MM.1S (cell line): ENCODE data around the gene GRIK2.

Experiments used
- DNase-seq: peaks from one replicate; pipeline ENCODE4 v3.0.0-alpha.2; 2015
- H2AFZ ChIP-seq: fragments of 300-600 bp; sonication (generic); 2 replicates; pipeline ENCODE4 v1.6.0; 2016; ENCODE audit warnings: antibody characterized with exemption, low read length
- H3F3A ChIP-seq: fragments of 300-600 bp; sonication (generic); 2 replicates; pipeline ENCODE4 v1.6.1; 2016; ENCODE audit warnings: mild to moderate bottlenecking, antibody characterized with exemption, low read length, moderate library complexity, mixed read lengths; ENCODE audit not compliant: insufficient read depth
- H3K27ac ChIP-seq: fragments of 300-600 bp; sonication (generic); 2 replicates; pipeline ENCODE4 v1.5.1; 2016; ENCODE audit warnings: mild to moderate bottlenecking, low read length
- H3K27me3 ChIP-seq: fragments of 300-600 bp; sonication (generic); replicated peaks from 2 replicates; pipeline ENCODE4 v1.6.0; 2016; ENCODE audit warnings: low read length; ENCODE audit not compliant: insufficient read depth
- H3K36me3 ChIP-seq: fragments of 300-600 bp; sonication (generic); replicated peaks from 2 replicates; pipeline ENCODE4 v1.6.1; 2016; ENCODE audit warnings: mild to moderate bottlenecking, low read length, mixed read lengths; ENCODE audit not compliant: insufficient read depth
- H3K4me1 ChIP-seq: fragments of 300-600 bp; sonication (generic); 2 replicates; pipeline ENCODE4 v1.6.1; 2016; ENCODE audit warnings: low read length, mixed read lengths
- H3K4me2 ChIP-seq: fragments of 300-600 bp; sonication (generic); 2 replicates; pipeline ENCODE4 v1.6.0; 2016; ENCODE audit warnings: low read depth, low read length
- H3K4me3 ChIP-seq: fragments of 300-600 bp; sonication (generic); 2 replicates; pipeline ENCODE4 v1.5.1; 2016; ENCODE audit warnings: low read length, mixed read lengths
- H3K79me2 ChIP-seq: fragments of 300-600 bp; sonication (generic); 2 replicates; pipeline ENCODE4 v1.6.1; 2016; ENCODE audit warnings: mixed run types, low read length, mixed read lengths
- H3K9ac ChIP-seq: fragments of 300-600 bp; sonication (generic); 2 replicates; pipeline ENCODE4 v1.6.1; 2016; ENCODE audit warnings: low read length, mixed read lengths
- H3K9me2 ChIP-seq: fragments of 300-600 bp; sonication (generic); replicated peaks from 2 replicates; pipeline ENCODE4 v1.6.1; 2016; ENCODE audit warnings: mild to moderate bottlenecking, low read length, mixed read lengths; ENCODE audit not compliant: insufficient read depth
- H3K9me3 ChIP-seq: fragments of 300-600 bp; sonication (generic); replicated peaks from 2 replicates; pipeline ENCODE4 v1.6.1; 2016; ENCODE audit warnings: mild to moderate bottlenecking, low read length, mixed read lengths; ENCODE audit not compliant: insufficient read depth
- H4K20me1 ChIP-seq: fragments of 300-600 bp; sonication (generic); 2 replicates; pipeline ENCODE4 v1.6.1; 2016; ENCODE audit warnings: mild to moderate bottlenecking, low read length, moderate library complexity, mixed read lengths; ENCODE audit not compliant: insufficient read depth
- CTCF ChIP-seq: fragments of 300-600 bp; sonication (generic); IDR thresholded peaks from 2 replicates; pipeline ENCODE4 v1.5.1; 2016; ENCODE audit warnings: antibody characterized with exemption, low read length, mixed read lengths
- EZH2 ChIP-seq: fragments of 300-600 bp; sonication (generic); optimal IDR thresholded peaks from 2 replicates; pipeline ENCODE3; 2017; ENCODE audit warnings: low read depth, mild to moderate bottlenecking, antibody characterized with exemption, low read length, mixed read lengths
- EZH2phosphoT487 ChIP-seq: fragments of 300-600 bp; sonication (generic); IDR thresholded peaks from 2 replicates; pipeline ENCODE4 v1.6.1; 2018; ENCODE audit warnings: antibody characterized with exemption, low read length

GRIK2 gene

GRCh38 chr6:102022803-102023202 lies 629.3 kb downstream of the GRIK2 start:
- Histone ChIP-seq H3F3A (no peaks in the 10 kb centered on the region), H3K9me2 (no peaks in the 10 kb centered on the region), H3K27ac (no peak overlapping the region), H3K4me3 (no peak overlapping the region), H3K79me2 (no peaks in the 10 kb centered on the region), H2AFZ (no peak overlapping the region), H3K9me3 (no peaks in the 10 kb centered on the region), H3K36me3 (no peaks in the 10 kb centered on the region), H3K4me1 (no peaks in the 10 kb centered on the region), H3K9ac (no peak overlapping the region), H3K4me2 (no peak overlapping the region), H4K20me1 (no peaks in the 10 kb centered on the region), H3K27me3 (no peaks in the 10 kb centered on the region)
- no peak for DNase-seq
- TF ChIP-seq EZH2 (no peak), EZH2phosphoT487 (no peak), CTCF (no peak)

DNA sequence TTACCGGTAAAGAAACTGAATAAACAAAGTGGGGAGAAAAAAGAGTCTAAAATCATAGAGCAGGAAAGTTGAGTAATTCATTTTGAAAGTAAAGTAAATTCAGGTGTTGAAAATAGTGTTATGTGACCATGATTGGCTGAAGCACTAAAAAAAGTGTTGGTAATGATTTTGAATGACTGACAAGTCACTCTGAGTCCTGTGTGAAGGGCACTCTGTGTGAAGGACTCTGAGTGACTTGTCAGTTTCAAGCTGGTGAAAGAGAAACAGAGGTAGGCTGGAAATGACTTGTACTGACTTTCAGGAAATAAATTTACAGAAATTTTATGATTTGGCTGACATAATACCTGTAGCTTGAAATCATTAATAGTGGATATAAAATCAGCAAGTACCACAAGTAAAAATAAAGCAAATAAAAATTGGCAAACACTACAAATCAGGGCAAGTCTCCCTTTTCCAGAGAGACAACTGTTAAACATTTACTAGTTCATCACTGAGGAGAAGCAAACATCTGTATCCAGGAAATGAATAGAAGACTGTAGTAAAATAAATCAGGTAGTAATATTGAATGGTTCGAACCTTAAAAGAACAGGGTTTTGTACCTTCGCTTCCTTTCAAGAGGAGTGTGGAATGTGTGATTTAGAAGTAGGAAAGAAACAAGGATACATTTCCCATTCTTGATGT lies 630.6 kb downstream of the GRIK2 start:
- no peak overlapping the region for H2AFZ ChIP-seq
- H3K9me3 ChIP-seq: no peaks in the 10 kb centered on the region
- no peak overlapping the region for H3K9ac ChIP-seq
- DNase-seq: no peak
- TF ChIP-seq EZH2 (no peak), EZH2phosphoT487 (no peak), CTCF (no peak)
- H3K27ac ChIP-seq: no peak overlapping the region
- H3K36me3 ChIP-seq: no peaks in the 10 kb centered on the region
- no peaks in the 10 kb centered on the region for H3K27me3 ChIP-seq
- no peaks in the 10 kb centered on the region for H3K4me1 ChIP-seq
- no peaks in the 10 kb centered on the region for H3K79me2 ChIP-seq
- no peaks in the 10 kb centered on the region for H4K20me1 ChIP-seq
- no peaks in the 10 kb centered on the region for H3F3A ChIP-seq
- no peaks in the 10 kb centered on the region for H3K9me2 ChIP-seq
- no peak overlapping the region for H3K4me2 ChIP-seq
- no peak overlapping the region for H3K4me3 ChIP-seq

DNA sequence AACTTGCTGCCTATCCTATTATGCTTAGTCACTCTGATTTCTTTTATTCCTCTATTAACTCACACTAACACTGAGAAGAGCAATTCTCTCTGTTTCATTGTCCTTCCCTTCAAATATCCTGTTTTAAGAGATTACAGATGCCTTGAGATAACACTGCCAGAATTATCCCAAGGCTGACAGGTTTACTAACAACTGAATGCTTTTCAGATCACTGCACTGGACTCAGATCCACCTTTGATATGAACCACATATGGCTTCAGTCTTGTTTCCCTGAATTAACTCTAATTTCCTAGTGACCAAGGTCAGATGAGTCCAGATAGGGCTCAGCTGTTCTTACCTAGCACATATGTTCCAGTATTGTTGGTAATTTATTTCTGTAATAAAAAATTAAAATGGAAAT lies 633.1 kb downstream of the GRIK2 start:
- no peak overlapping the region for H2AFZ ChIP-seq
- no peaks in the 10 kb centered on the region for H3F3A ChIP-seq
- TF ChIP-seq EZH2phosphoT487 (no peak), EZH2 (no peak), CTCF (no peak)
- H3K9ac ChIP-seq: no peak overlapping the region
- no peak overlapping the region for H3K4me2 ChIP-seq
- no peak overlapping the region for H3K27ac ChIP-seq
- no peaks in the 10 kb centered on the region for H3K9me2 ChIP-seq
- no peaks in the 10 kb centered on the region for H3K36me3 ChIP-seq
- H3K4me3 ChIP-seq: no peak overlapping the region
- H3K4me1 ChIP-seq: no peaks in the 10 kb centered on the region
- no peaks in the 10 kb centered on the region for H4K20me1 ChIP-seq
- no peaks in the 10 kb centered on the region for H3K9me3 ChIP-seq
- DNase-seq: no peak
- H3K79me2 ChIP-seq: no peaks in the 10 kb centered on the region
- no peaks in the 10 kb centered on the region for H3K27me3 ChIP-seq
